Central memory CD4-positive, alpha-beta T cell (primary cell): Measurements from ENCODE around the gene PPP2R1B.
"Not testable (repeated sequence)": the region's sequence is repeated elsewhere in the genome, so short reads cannot be mapped to it uniquely, and the experiment has no call there.

Experiments used
- DNase-seq: peaks from one replicate; pipeline ENCODE4 v3.0.0; 2022

The PPP2R1B gene

GRCh38 chr11:111724615-111725129 is 41.5 kb downstream of the PPP2R1B start:
- no peak for DNase-seq

GRCh38 chr11:111723595-111723994 is 42.6 kb downstream of the PPP2R1B start:
- no peak for DNase-seq

- no peak for DNase-seq
These were observed 43.7 kb downstream of the PPP2R1B start for GRCh38 chr11:111722501-111722900.

GRCh38 chr11:111720801-111721494 is 45.2 kb downstream of the PPP2R1B start:
- no peak for DNase-seq

- DNase-seq: no peak
These were observed 46.8 kb downstream of the PPP2R1B start for GRCh38 chr11:111719379-111719778.

- no peak for DNase-seq
These were observed 47.3 kb downstream of the PPP2R1B start for GRCh38 chr11:111718859-111719258.

GRCh38 chr11:111718436-111718835 is 47.8 kb downstream of the PPP2R1B start:
- DNase-seq: no peak

GRCh38 chr11:111717660-111718059 is 48.5 kb downstream of the PPP2R1B start:
- DNase-seq: not testable (repeated sequence)

GRCh38 chr11:111715142-111715816 is 50.9 kb downstream of the PPP2R1B start:
- DNase-seq: no peak

GRCh38 chr11:111714522-111714921 is 51.7 kb downstream of the PPP2R1B start:
- no peak for DNase-seq

GRCh38 chr11:111707691-111708067 is 58.5 kb downstream of the PPP2R1B start:
- DNase-seq: no peak

GRCh38 chr11:111707039-111707690 is 59.0 kb downstream of the PPP2R1B start:
- no peak for DNase-seq

GRCh38 chr11:111703576-111703975 is 62.6 kb downstream of the PPP2R1B start:
- no peak for DNase-seq

GRCh38 chr11:111702623-111703022 is 63.6 kb downstream of the PPP2R1B start:
- DNase-seq: no peak

GRCh38 chr11:111700162-111700561 is 66.0 kb downstream of the PPP2R1B start:
- DNase-seq: no peak

GRCh38 chr11:111699579-111700156 is 66.5 kb downstream of the PPP2R1B start:
- no peak for DNase-seq

- no peak for DNase-seq
These were observed 67.2 kb downstream of the PPP2R1B start for GRCh38 chr11:111698852-111699559.

- no peak for DNase-seq
These were observed 68.2 kb downstream of the PPP2R1B start for GRCh38 chr11:111697933-111698371.

GRCh38 chr11:111696556-111696955 is 69.6 kb downstream of the PPP2R1B start:
- DNase-seq: no peak

- DNase-seq: no peak
These were observed 71.3 kb downstream of the PPP2R1B start for GRCh38 chr11:111694851-111695250.

- no peak for DNase-seq
These were observed 72.8 kb downstream of the PPP2R1B start for GRCh38 chr11:111693224-111693937.

- DNase-seq: no peak
These were observed 74.4 kb downstream of the PPP2R1B start for GRCh38 chr11:111691741-111692140.
